AG09309 (cell line): ENCODE results near the gene ATRIP.

Source experiments
- DNase-seq: peaks from one replicate; pipeline ENCODE4 v3.0.0-alpha.2; 2010; ENCODE audit warnings: low read depth
- H3K4me3 ChIP-seq: 2 replicates; pipeline ENCODE4 v1.5.1; 2011; ENCODE audit warnings: mild to moderate bottlenecking, low read depth, low read length, moderate library complexity; ENCODE audit not compliant: control insufficient read depth
- TF ChIP-seq, protein P1 (sequence below): IDR thresholded peaks from 2 replicates; pipeline ENCODE4 v1.5.1; 2011; ENCODE audit warnings: mild to moderate bottlenecking, low read depth, low read length, inconsistent platforms; ENCODE audit not compliant: insufficient read depth, control insufficient read depth; ENCODE audit errors: missing control alignments

ATRIP gene

GRCh38 chr3:48420561-48420960, 26.0 kb upstream of the ATRIP start:
- H3K4me3 ChIP-seq, result no peak overlapping the region
- no peak for DNase-seq
- TF ChIP-seq, protein P1, sequence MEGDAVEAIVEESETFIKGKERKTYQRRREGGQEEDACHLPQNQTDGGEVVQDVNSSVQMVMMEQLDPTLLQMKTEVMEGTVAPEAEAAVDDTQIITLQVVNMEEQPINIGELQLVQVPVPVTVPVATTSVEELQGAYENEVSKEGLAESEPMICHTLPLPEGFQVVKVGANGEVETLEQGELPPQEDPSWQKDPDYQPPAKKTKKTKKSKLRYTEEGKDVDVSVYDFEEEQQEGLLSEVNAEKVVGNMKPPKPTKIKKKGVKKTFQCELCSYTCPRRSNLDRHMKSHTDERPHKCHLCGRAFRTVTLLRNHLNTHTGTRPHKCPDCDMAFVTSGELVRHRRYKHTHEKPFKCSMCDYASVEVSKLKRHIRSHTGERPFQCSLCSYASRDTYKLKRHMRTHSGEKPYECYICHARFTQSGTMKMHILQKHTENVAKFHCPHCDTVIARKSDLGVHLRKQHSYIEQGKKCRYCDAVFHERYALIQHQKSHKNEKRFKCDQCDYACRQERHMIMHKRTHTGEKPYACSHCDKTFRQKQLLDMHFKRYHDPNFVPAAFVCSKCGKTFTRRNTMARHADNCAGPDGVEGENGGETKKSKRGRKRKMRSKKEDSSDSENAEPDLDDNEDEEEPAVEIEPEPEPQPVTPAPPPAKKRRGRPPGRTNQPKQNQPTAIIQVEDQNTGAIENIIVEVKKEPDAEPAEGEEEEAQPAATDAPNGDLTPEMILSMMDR, result no peak

GRCh38 chr3:48422272-48422671, 24.3 kb upstream of the ATRIP start:
- H3K4me3 ChIP-seq, result no peak overlapping the region
- DNase-seq, result no peak
- TF ChIP-seq, protein P1, result no peak

DNA sequence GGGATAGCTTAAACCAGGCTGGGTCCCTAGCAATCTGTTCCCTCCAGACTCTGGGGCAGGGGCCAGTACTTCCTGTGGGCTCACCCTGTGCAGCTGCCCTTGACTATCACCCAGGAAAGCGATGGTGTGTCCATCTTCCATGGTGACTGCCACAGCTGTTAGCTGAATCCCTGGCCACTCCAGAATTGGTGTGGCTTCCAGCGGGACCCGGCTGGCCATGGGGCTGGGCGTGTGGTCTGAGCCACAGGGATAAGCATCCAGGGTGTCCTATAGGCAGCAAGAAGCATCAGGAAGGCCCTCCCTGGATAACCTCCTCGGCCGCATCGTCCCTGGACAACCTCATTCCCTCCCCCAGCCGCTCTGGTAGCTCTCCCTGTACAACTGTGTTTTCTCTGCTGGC, 23.9 kb upstream of the ATRIP start:
- DNase-seq, result no peak
- TF ChIP-seq, protein P1, result no peak
- H3K4me3 ChIP-seq, result no peak overlapping the region

DNA sequence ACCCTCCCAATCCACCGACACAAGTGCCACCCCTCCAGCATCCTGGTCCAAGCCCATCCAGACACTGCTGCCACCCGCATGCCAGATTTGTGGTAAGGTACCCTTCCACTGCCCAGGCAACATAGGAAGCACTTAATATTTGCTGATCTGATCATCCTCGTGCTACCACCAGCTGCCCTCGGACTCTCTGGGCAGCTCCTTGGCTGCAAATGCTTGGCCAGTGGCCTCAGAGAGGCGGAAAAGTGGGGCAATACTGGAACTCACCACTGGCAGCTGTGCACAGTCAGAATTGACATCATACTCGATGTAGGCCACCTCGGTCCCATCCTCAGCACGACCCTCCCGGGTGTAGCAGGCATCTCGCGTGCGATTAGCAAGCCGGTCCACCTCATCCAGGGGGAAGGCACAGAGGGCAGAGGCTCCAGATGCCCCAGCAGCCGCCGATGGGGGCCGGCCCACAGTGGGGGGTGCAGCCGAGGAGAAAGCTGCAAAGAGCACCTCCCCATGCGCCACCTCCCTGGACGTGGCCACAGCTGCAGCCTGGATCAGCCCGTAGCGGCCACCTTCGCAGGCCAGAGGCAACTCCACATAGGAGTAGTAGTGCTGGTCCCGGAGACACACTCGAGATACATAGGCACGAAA, 23.2 kb upstream of the ATRIP start:
- TF ChIP-seq, protein P1, result no peak
- DNase-seq, result no peak
- H3K4me3 ChIP-seq, result no peak overlapping the region

GRCh38 chr3:48423883-48424695, 22.4 kb upstream of the ATRIP start:
- no peak overlapping the region for H3K4me3 ChIP-seq
- TF ChIP-seq, protein P1, result no peak
- DNase-seq, result no peak

DNA sequence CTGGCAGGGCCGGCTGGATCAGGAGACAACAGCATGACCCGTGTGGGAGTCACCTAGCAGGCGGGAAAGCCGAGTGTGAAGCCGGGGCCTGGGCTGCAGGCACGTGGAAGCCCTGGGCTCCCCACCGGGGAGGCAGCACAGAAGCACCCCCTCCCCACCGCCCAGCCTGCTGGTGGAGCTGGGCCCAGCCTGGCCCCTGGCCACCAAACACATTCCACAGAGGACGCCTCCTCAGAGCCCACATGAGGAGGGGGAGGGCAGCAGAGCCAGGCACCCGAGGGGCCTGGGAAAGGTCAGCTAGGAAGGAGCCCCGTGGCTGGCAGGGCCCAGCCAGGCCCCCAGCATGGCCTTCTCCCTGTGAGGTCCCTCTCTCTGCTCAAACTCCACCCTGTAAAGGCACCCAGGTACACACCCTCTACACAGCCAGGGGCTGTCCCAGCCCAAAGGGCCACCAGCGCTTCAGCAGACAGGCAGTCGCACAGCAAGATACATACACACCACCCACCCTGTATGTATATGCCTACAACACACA, 21.2 kb upstream of the ATRIP start:
- no peak overlapping the region for H3K4me3 ChIP-seq
- DNase-seq, result no peak
- TF ChIP-seq, protein P1, result no peak
